Measurements from ENCODE around the gene CACYBP.
A peak's percentile ranks its signal among the peaks of the same experiment; 100 is the strongest.

The CACYBP gene

GRCh38 chr1:174974711-174975119, 25.0 kb upstream of the CACYBP start:
- DNase-seq: no peak

DNA sequence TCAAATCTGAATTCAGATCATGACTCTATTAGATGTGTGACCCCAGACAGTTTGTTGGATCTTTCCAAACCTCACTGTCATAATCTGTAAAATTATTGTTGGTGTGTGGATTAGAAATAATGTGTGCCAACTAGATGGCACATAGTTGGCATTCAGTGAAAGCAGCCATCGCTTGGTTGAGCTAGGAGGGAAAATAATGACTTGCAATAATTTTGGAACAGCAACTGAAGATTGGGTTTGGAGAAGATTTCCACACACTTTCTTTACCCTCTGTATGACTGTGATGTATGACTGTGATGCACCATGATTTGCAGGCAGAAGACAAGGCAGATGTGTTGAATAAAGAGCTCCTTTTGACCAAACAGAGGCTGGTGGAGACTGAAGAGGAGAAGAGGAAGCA, 24.0 kb upstream of the CACYBP start:
- no peak for DNase-seq

GRCh38 chr1:174976436-174977108, 23.2 kb upstream of the CACYBP start:
- no peak for DNase-seq

DNA sequence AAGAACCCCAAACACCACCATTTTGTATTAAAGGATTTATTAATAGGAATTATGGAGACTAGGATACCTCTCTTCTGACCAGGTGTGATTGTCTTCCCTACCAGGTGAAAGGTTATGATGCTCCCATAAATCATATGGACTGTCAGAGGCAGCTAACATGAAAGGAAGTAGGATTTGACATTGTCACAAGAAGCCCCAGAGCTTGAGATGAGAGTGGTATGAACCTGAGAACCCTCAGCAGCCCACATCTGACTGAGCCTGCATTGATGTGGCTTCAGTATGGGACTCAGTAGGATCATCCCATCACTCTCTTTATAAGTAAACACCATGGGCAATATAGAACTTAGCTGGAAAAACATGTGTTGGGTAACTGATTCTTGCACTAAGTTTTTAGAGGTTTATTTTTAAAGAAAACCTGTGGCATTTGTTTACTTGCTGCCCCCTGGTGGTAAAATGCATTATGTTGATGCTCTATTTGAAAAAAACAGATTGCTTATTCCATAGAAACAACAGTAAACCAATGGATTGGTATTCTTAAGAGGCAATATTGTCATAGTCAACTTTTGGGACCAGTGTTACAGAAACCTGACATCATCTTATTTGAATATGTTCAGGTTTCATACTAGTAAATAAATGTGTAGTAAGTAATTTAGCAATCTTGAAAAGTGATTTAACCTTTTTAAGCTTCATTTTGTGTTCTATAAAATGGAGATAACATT, 16.6 kb upstream of the CACYBP start:
- no peak for DNase-seq

- DNase-seq: no peak
Observed at GRCh38 chr1:174984952-174985351, 14.8 kb upstream of the CACYBP start.

- no peak for DNase-seq
Observed at GRCh38 chr1:174988539-174988938, 11.2 kb upstream of the CACYBP start.

DNA sequence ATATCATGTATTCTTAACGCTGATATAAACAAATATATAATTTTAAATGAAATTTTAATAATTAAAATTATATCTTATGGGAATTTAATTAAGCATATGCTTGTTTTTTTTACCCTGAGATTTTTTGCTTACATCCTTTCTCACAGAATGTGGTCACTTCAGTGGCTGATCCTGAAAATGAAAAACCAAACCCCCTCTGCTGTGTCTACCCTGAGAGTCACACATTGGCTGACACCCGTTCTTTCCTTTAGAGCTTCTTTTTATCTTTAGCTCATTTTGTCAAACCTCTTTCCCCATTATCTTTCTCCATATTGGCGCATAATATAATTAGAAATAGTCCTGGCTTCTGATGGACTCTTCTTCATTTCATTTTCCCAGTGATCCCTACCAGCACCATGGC, 10.8 kb upstream of the CACYBP start:
- no peak for DNase-seq

- no peak for DNase-seq
Observed at GRCh38 chr1:174989536-174990220, 10.1 kb upstream of the CACYBP start.

DNA sequence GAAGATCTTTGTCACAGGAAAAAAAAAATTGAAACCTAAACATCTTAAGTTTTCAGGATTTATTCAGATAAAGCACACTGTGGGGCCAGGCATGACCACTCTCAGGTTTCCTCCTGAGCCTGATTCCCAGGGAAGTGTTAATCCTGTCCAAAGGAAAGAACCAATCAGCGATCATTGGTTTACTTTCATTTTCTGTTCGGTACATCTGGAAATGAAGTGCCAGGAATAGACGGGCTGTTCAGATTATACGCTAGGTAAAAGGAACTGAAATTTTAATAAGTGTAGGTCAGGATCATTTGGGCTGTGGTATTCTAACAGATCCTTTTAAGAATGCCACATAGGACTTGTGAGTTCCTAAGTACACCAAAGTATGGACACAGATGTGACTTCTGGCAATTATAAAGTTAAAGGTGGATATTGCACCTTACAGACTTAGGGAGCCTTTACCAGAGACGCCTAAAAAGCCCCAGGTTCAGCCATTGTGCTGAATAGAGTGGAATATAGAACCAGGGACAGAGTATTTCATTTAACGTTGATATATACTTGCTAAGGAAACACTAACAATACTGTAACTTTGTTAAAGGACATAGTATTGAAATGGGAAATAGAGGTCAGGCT, 9.3 kb upstream of the CACYBP start:
- DNase-seq: no peak

DNA sequence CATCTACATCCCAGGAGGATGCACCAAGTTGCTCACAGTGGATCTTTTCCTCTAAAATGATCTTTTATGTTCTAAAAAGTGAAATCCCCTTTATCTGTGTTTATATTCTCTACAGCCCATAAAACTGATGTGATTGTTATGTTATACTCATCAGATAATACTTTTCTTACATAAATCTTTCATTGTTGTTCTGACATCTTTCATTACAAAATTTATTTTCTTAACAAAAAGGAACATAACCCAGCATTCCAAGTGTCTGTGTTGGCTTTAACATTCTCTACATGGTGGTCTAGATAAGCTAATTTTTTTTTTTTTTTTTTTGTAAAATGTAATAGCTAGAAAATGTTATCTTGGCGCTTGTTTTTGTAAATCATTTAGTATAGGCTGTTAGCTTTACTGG, 8.3 kb upstream of the CACYBP start:
- DNase-seq: no peak

GRCh38 chr1:174995121-174995520, 4.6 kb upstream of the CACYBP start:
- DNase-seq: no peak

- DNase-seq: no peak
Observed at GRCh38 chr1:174995916-174996315, 3.8 kb upstream of the CACYBP start.

- no peak for DNase-seq
Observed at GRCh38 chr1:174996476-174996875, 3.3 kb upstream of the CACYBP start.

DNA sequence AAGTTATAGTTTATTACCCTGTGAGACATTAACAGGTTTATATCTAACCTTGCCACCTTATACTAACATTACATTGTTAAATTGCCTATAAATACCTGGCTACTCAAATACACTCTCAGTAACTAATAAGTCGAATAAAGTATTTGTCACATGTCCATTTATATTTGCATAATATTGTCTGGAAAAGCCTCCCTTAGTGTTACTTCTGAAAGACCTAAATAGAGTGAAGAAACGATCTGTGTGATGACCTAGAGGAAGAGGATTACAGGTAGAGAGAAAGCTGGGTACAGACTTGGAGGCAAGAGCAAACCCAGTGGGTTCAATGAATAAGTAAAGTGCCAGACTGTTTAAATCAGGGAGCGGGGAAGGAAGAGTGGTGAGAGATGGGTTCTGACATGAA, 2.7 kb upstream of the CACYBP start:
- no peak for DNase-seq

- DNase-seq: peak; percentile 21
Observed at GRCh38 chr1:174998569-174999215, 1.1 kb upstream of the CACYBP start.

DNA sequence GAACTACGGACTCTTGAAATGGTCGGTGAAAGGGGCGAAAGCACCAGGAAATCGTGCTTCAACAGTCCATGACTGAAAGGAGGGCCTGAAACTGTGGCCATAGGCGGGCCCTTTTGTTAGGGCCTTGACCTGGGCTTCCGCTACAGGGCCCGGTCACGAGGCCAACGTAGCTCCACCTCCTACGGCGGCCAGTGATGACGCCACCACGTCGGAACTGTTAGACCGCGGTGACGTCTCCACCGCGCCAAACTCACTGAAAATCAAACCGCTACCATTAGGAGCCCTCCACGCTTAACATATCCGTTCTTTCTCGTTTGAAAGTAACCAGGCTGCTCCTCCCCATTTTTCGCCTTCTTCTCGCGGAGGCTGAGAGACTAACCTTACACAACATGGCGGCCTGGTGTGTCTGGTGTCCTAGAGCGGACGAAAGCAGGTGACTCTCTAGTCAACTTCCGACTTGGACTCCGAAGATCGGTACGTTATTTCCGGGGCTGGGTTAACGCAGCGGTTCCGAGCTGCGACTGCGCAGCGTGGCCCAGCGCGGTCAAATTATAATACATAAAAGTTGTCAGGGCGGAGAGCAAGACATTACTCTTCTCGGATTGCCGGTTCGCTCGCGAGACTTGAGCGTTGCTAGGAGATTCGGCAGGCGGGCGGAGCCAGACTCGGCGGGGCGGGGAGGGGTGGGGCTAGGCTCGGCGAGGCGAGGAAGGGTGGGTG, 371 bp upstream of the CACYBP start:
- peak; percentile 95 for DNase-seq

GRCh38 chr1:175000697-175001187, 995 bp downstream of the CACYBP start:
- DNase-seq: no peak

DNA sequence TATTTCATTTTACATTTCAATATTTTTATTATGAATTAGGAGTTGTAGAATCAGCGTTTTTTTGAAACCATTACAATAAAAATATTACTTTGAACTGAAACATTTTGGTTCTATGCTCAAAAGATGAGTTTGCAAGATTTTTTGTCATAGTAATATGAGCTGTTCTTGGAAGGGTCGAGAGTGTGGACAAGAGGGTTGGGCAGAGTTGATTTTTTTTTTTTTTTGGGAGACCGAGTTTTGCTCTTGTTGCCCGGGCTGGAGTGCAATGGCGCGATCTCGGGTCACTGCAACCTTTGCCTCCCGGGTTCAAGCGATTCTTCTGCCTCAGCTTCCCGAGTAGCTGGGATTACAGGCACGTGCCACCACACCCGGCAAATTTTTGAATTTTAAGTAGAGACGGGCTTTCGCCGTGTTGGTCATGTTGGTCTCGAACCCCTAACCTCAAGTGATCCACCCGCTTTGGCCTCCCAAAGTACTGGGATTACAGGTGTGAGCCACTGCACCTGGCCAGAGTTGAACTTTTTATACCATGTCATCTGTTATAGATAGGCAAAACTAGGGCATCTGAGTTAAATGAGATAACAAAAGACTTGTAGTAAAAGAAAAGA, 3.3 kb downstream of the CACYBP start:
- DNase-seq: no peak

DNA sequence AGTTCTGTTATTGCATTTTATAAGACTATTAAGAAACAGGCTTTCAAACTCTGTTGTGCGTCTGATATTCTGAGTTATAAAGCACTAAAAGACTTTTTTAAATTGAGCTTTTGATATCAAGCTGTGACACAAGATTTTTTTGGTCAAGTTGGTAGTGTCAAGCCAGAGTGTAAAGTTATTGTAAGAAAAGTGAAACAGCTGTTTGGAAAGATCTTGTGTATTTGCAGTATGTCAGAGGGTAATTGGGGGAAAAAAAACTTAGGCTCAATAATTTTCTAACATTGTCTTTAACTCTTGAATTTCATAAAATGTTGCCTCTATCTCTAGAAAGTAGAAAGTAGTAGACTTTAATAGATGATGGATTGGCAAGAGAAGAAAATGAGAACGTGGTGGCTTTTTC, 3.8 kb downstream of the CACYBP start:
- DNase-seq: no peak

GRCh38 chr1:175005085-175005783, 5.5 kb downstream of the CACYBP start:
- no peak for DNase-seq

DNA sequence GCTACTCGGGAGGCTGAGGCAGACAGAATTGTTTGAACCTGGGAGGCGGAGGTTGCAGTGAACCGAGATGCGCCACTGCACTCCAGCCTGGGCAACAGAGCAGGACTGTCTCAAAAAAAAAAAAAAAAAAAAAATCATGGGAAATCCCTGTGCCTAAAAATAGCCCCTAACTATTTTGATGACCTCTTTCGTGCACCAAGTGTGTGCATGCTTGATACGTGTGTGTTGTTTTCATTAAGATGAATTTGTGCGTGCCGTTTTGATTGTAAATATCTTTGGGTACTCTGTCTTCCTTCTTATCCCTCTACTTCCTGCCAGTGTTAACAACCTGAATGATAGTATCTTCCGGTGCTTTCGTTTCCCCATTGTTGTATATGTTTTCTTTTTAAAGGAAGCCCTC, 9.8 kb downstream of the CACYBP start:
- no peak for DNase-seq
